HG02938 (cell line): ENCODE measurements around the gene SEH1L.
"Not testable (repeated sequence)": the region's sequence is repeated elsewhere in the genome, so short reads cannot be mapped to it uniquely, and the experiment has no call there.

Source experiments
- ATAC-seq: cut with Tn5 transposase; IDR thresholded peaks from one replicate; pipeline ENCODE4 v1.9.1; 2021; ENCODE audit warnings: mild to moderate bottlenecking, moderate library complexity; ENCODE audit not compliant: unreplicated experiment

Gene SEH1L

DNA sequence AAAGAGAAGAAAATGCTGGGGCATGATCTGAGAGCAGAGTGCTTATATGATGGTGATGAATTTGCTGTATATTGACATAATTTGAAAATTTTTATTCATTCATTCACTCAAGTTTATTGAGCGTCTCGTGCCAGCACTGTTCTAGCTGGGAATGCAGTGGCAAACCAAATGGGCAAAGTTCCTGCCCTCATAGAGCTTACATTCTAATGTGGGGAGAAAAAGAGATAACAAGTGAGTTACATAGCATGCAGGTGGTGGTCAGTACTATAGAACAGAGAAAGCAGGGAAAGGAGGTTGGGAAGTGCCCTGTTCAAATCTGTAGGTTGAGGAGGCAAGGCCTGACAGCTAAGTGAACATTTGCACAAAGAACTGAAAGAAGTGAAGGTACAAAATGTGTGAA is 47.6 kb downstream of the SEH1L start:
- no peak for ATAC-seq

DNA sequence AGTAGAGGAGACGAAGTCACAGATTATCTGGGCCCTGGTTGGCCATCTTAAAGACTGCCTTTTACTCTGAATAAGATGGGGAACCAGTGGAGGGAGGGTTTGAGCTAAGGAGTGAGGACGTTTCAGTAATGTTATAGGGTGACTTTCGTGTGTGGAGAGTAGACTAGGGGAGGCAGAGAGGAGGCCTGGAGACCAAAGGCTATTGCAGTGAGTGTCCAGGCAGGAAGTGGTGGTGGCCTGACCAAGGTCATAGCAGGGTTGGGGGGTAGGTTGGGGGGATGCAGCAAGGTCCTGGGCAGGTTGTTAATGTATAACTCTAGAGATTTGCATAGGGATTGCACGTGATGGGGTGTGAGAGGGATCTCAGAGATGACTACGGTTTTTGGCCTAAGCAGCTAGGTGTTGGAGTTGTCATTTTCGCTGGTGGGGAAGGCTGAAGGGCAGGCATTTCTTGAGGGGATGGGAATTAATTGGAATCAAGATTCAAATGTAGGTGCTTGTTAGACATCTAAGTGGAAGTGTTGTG is 48.2 kb downstream of the SEH1L start:
- no peak for ATAC-seq

DNA sequence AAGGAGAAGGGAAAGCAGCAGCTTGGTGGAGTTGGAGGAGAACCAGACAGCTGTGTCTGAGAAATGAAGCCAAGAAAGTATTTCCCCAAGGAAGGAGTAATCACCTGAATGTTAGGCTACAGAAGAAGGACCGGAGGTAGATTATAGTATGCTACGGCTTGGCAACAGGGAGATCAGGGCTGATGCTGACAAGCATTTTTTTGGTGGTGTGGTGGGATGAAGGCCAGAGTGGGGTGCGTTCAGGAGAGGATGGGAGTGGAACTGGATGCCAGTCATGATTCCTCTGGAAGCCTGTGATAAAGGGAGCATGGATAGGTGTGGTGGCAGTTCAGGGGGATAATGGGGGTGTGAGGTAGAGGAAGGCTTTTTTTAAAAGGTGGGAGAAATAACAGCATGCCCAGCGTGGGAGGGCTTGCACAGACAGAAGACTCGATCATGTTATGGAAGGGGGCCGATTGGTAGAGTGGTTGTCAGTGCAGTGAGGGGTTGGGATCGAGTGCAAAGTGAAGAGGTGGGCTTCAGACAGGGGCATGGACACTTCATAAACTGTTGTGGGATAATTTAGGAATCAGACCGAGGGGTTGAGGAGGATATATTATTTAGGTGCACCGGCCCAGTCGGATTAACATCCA is 49.0 kb downstream of the SEH1L start:
- ATAC-seq, result no peak

DNA sequence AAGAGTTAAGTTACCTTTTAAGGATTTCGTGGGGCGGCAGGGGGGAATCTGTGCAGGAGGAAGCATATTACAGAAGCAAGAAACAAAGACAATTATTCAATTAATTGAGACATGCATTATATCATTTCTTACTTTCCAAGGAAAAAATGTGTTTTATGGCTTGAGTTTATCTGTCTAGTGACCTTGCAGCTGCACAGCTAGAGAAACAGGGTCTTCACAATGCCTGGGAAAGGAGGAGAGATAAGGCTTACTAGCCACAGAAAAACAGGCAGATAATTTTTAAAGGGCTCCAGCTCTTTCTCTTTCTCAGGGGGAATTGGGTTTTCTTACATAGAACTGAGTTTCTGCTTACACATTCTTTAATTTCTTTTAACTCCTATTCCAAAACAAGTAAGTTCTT is 49.5 kb downstream of the SEH1L start:
- not testable (repeated sequence) for ATAC-seq

DNA sequence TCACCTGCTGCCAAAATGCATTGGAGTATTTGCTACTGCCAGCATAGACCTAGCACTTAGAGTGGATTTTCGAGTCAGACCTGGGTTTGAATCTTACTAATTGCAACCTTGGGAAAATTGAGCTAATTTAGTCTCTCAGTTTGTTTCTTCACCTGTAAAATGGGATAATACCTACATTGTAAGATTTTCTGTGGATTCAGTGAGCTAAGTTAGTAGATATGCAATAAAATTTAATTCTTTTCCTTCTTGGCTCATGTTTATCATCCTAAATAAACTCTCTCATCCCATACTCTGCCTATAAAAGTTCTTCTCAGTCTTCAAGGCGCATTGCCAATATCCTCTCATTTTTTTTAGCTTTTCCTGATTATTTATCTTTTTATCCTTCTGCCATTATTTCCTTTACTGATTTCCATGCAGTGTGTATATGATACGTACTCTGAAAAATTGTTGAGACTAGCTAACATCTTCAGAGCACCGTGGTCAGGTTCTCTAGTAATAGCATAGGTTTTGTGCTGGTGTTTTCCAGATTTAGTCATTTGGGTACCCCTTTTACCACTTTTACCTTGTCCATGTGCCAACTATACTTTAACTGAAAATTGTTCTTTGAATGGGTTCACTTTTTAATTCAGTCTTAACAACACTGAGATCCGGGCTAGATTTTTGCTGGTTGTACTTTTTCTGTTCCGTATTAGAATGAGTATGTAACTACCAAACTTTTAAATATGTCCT is 50.7 kb downstream of the SEH1L start:
- no peak for ATAC-seq

DNA sequence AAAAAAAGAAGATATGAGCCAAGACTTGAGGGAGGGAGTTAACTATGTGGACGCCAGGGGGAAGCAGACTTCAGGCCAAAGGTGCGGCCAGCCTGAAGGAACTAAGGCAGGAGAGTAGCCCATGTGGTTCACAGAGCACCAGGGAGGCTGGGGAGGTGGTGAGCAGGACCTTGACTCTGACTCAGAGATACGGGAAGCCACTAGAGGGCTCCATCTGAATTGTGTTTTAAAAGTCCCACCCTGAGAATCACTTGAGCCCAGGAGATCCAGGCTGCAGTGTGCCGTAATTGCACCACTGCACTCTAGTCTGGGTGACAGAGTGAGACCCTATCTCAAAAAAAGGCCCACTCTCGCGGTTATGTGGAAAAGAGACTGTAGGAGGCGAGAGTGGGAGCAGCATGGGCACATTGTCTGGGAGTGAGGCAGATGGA is 55.7 kb downstream of the SEH1L start:
- ATAC-seq, result no peak

DNA sequence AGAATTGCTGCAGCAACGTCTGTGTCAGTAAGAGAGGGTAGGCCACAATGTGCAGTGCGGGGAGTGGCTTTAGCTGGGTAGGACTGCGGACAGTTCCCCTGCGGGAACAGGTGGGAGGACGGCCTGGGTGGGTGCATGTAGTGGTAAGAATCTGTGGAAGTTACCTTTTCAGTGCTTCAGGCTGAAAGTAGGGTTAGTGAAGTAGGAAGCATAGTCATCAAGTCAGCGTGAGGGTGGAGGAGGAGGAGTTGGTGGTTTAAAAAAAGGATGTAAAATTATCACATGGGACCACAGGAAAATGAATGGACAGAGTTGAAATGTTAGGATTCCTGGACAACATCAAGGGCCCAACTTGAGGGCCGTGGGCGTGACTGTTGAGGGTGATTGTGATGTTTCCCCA is 56.6 kb downstream of the SEH1L start:
- ATAC-seq, result no peak

DNA sequence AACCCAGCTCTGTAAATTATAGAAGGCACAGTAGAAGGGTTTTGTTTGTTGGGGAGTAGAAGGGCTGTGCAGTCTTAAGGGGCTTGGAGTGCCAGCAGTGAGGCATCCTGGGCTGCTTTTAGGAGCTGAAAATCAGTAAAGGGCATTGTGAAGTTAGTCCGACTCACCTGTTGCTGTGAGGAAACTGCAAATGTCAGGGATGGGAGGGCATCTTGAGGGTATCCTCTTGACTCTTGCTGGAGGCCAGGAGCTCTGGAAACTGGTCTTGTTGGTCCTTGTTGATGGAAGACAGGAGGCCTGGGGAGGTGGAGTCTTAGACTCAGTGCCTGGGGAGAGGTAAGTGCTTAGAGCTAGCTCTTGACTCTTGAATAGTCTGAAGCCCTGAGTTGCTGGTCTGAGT is 57.5 kb downstream of the SEH1L start:
- ATAC-seq, result no peak

DNA sequence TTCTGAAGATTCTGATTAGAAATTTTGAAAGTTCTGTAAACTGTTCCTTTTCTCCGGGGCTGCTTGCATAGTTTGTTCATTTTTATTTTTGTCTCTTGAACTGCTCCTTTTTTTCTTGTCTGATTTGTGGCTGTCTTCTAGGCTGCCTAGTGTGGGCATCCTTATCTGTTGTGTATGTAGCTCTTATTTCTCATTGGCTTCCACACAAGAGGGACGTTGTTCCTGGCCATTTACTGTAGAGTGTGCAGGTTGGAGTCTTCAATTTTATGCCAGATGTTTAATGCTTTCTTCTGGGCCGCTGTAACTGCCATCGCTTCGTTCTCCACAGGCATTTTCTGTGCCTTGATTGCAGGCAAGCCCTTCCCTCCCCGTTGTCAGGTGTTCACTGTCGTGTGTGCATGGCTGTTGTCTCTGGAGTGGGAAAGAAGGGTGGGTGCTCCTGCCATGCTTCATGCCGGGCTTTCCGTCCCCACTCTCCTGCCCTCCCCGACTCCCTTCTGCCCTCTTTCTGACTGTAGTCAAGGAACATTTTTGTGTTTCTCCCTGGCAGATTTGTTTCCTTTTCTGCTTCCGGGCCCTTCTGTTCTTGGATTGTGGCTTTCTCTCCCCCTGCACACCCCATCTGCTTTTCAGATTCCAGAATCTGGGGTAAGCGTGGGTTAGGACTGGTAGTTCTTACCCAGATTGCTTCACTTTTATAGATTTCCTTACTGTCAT is 58.9 kb downstream of the SEH1L start:
- no peak for ATAC-seq

DNA sequence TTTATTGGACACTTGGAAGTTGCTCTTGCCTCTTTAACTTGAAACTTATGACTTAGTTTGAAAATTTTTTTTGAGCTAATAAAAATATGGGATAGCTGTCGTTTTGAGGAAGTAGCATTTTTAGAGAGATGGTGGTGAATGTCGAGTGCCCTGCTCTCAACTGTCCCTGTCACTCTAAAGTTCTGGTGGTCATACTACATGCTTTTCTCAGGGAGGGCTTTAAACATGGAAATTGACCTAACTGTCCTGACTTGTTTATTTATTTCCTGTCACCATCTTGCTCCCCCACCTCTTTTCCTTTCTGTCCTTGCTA is 59.4 kb downstream of the SEH1L start:
- ATAC-seq, result no peak

DNA sequence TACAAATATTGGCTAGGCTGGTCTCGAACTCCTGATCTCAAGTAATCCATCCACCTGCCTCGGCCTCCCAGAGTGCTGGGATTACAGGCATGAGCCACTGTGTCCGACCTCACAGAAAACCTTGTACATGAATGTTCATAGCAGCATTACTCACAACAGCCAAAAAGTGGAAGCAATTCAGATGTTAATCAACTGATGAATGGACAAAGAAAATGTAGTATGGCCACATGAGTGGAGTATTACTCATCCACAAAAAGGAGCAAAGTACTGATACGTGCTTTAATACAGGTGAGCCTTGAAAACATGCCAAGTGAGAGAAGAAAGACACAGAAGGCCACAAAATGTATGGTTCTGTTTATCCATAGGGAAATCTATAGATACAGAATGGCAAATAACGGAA is 63.9 kb downstream of the SEH1L start:
- ATAC-seq, result no peak

DNA sequence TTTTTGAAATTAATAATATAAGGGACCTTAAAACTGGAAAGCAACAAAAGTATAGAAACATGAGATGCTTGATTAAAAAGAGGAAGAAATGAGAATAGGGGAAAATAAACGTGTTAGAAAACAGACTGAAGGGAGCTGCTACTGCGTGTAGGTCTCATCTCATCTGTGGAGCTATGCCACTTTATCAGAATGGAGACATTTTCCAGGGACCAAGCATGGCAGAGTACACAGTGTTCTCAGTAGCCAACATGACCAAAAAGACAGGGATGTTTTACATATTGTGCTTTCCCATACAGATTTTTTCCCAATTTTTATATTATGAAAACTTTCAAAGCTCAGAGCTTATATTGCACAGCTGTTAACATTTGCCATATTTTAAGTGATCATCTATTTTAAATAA is 66.4 kb downstream of the SEH1L start:
- ATAC-seq, result no peak

DNA sequence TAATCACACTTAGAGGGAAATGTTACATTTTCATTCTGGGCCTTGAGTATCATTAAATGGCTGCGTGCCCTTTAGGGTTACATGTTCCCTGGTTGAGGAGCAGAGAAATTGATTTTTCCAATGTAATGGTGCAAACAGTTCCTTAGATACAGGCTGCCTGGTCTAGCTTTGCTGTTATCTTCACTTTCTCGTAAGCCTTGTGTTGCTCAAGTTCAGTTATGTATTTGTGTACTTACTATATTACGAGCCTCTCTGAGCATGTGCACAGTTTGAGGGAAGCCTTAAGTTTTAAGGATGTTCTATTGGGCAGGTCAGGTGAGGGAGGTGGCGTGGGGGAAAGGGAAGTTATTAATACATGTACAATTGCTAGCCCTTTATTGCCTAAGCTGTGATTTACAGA is 67.0 kb downstream of the SEH1L start:
- no peak for ATAC-seq

DNA sequence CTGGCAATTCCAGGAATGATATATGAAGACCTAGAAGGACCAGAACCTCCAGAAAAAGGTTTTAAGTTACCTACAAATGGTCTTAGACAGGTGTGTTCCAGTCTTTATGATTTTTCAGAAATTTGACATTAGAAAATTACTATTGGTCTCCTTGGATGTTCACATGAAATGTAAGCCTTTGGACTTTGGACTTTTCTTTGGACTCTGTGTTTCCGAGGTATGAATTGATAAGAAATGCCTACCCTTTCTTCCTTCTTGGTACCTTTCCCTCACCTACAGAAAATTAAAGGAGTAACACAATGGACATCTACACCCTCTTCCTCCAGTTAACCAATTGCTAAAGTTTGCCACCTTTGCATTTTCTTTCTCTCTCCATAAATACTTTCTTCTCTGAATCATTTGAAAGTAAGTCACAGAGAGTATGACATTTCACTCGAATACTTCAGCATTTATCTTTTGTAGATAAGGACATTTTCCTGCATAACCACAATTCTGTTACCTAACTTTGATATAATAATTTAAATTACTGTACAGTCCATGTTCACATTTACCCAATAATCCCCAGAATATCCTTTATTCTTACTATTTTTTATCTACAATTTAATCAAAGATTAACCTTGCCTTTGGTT is 69.5 kb downstream of the SEH1L start:
- no peak for ATAC-seq

DNA sequence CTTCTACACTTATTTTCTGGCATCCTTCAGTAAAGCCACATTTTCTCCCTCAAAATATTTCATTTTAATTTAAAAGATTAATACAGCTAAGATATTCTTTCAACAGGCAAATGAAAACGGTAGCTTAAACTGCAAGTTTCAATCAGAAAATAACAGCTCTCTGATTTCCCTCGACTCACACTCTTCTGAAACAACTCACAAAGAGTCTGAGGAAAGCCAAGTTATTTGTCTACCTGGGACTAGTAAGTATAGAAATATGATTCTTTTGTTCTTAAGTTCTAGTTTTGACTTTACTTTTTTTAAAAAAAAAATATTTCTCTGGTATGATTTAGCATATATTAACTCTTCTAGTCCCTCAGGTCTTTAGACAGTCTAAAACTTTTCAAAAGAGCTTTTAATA is 70.6 kb downstream of the SEH1L start:
- no peak for ATAC-seq

DNA sequence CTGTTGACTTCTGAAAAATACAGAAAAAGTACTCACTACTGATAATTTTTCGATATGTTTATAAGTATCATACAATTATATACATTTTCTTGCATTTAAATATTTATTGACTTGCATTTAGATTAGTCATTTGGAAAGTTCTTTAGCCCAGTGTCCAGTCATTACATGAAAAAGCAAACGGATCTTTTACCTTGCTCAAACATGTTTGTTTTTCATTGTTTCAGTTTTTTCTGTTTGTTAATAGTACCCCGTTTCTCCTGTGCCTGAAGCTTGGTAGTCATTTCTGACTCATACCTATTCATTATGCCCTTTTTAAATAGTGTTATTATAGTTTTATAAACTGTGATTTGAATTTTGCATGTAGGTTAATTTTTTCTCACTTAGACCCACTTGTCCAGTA is 71.5 kb downstream of the SEH1L start:
- ATAC-seq, result peak; percentile 50

DNA sequence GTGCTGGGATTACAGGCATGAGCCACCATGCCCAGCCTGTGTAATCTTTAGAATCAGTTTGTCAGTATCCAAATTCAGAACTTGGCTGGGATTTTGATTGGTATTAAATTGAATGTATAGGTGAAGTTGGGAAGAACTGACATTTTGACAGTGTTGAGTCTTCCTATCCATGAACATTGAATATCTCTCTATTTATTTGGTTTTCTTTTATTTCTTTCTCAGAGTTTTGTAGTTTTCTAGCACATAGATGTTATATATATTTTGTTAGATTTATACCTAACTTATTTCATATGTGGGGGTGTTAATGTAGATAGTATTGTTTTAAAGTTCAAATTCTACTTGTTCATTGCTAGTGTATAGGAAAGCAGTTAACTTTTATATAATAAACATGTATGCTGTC is 74.8 kb downstream of the SEH1L start:
- no peak for ATAC-seq

DNA sequence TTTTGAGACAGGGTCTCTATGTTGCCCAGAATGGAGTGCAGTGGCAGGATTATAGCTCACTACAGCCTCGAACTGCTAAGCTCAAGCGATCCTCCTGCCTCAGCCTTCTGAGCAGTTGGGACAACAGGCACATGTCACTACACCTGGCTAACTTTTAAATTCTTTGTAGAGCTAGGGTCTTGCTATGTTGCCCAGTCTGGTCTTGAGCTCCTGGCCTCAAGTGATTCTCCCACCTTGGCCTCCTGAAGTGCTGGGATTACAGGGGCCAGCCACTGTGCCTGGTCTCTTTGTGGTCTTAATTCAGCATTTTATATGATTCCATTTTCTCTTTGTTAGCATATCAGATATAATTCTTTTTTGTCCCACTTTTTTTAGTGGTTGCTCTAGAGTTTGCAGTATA is 77.4 kb downstream of the SEH1L start:
- no peak for ATAC-seq

DNA sequence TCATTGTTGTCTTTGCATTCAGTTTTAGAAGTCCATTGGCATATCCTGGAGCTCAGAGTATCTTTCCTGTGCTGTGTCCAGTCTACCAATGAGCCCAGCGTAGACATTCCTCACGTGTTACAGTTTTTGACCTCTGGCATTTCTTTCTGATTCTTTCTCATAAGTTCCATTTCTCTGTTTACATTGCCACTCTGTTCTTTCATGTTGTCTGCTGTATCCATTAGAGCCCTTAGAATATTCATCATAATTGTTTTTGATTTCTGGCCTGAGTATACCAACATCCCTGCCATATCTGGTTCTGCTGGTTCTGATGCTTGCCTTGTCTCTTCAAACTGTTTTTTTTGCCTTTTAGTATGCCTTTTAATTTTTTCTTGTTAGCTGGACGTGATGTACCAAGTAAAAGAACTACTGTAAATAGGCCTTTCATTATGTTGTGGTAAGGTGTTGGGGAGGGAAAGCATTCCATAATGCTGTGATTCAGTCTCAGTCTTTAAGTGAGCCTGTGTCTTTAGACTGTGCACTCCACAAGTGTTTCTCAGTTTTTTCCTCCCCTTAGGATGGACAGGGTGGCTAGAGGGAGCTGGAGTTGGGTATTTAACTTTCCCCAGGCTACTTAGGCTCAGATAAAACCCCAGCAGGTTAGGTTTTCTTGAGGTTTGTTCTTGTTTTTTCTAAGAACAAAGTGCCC is 78.9 kb downstream of the SEH1L start:
- ATAC-seq, result no peak

DNA sequence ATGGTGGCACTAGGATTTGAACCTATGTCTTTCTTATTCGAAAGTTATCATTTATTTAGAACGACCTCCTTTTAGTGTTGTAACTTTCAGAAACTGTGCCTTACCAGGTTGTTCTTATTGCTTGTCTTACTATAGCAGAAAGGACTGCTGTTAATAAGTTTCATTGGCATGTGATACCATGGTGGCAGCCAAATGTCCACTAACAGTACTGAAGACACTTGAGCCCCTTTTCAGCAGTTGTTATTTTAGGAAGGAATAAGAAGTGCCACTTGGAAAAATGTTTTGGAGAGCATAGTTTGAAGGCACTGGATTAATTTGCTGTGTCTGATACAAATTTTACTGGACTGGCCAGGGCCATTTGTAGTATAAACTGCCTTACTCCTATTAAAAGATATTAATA is 81.1 kb downstream of the SEH1L start:
- no peak for ATAC-seq

DNA sequence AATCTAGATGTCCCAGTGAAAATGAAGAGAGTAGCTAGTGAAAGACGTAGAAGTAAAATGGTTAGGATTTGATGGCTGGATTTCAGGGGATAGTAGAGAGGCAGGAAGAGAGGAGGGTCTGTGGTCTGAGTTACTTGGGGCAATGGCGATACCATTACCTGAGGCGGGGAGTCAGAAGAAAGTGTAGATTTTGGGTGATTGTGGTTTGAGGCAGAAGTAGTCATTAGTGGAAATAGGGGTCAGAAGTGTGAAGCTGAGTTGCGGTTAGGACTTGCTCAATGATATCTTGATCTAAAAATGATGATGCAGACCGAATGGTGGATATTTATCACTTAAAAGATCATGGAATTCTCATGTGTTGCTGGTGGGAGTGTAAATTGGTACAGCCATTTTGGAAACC is 84.4 kb downstream of the SEH1L start:
- no peak for ATAC-seq
